ENCODE measurements around the gene TRIM28. TPM values are rescaled to one million over a fixed set of nuclear protein-coding genes. Genes with fewer than 3 reads are reported as not detected.
A peak's percentile ranks its signal among the peaks of the same experiment; 100 is the strongest.
"Not testable (repeated sequence)": the region's sequence is repeated elsewhere in the genome, so short reads cannot be mapped to it uniquely, and the experiment has no call there.

Gene TRIM28
- total RNA-seq, 1 donor from 2014 or later = 286 TPM

GRCh38 chr19:58577581-58577980 lies 33.7 kb downstream of the TRIM28 start:
- DNase-seq (ENCODE audit: low spot score) = not testable (repeated sequence)

GRCh38 chr19:58578012-58578925 lies 34.4 kb downstream of the TRIM28 start:
- peak; percentile 9 for DNase-seq (ENCODE audit: low spot score)

- no peak for DNase-seq (ENCODE audit: low spot score)
These were observed 35.7 kb downstream of the TRIM28 start for GRCh38 chr19:58579473-58580142.

- DNase-seq (ENCODE audit: low spot score) = peak; percentile 89
These were observed 37.6 kb downstream of the TRIM28 start for GRCh38 chr19:58581227-58582141.

- DNase-seq (ENCODE audit: low spot score) = peak; percentile 7
These were observed 39.1 kb downstream of the TRIM28 start for GRCh38 chr19:58582985-58583384.

GRCh38 chr19:58584498-58585441 lies 40.9 kb downstream of the TRIM28 start:
- DNase-seq (ENCODE audit: low spot score) = no peak

GRCh38 chr19:58585442-58586132 lies 41.7 kb downstream of the TRIM28 start:
- no peak for DNase-seq (ENCODE audit: low spot score)

- peak; percentile 6 for DNase-seq (ENCODE audit: low spot score)
These were observed 42.4 kb downstream of the TRIM28 start for GRCh38 chr19:58586133-58586765.

Other genes with a start within 250 kb of the TRIM28 start
- gene ERVK3-1, start 238.7 kb upstream of the TRIM28 start, total RNA-seq = 32.2 TPM
- gene ZSCAN22, start 217.1 kb upstream of the TRIM28 start, total RNA-seq = 4.7 TPM
- 8.1 TPM for gene A1BG, start 190.6 kb upstream of the TRIM28 start, total RNA-seq
- 3.5 TPM for gene ZNF497, start 181.3 kb upstream of the TRIM28 start, total RNA-seq
- 2.9 TPM for gene ZNF837, start 163.0 kb upstream of the TRIM28 start, total RNA-seq
- gene RPS5, start 156.8 kb upstream of the TRIM28 start, total RNA-seq = 614 TPM
- gene RNF225, start 148.4 kb upstream of the TRIM28 start, total RNA-seq = not detected
- 13.9 TPM for gene ZNF584, start 135.4 kb upstream of the TRIM28 start, total RNA-seq
- gene ZNF132, start 103.9 kb upstream of the TRIM28 start, total RNA-seq = 12.1 TPM
- 7.8 TPM for gene ZNF324B, start 92.4 kb upstream of the TRIM28 start, total RNA-seq
- gene ZNF324, start 77.0 kb upstream of the TRIM28 start, total RNA-seq = 16.4 TPM
- 19.4 TPM for gene ZNF446, start 67.7 kb upstream of the TRIM28 start, total RNA-seq
- gene SLC27A5, start 32.1 kb upstream of the TRIM28 start, total RNA-seq = 7.9 TPM
- gene ZBTB45, start 24.3 kb upstream of the TRIM28 start, total RNA-seq = 22.8 TPM
- gene CHMP2A, start 11.0 kb downstream of the TRIM28 start, total RNA-seq = 154 TPM
- 64.0 TPM for gene UBE2M, start 14.5 kb downstream of the TRIM28 start, total RNA-seq
- 67.6 TPM for gene MZF1, start 29.3 kb downstream of the TRIM28 start, total RNA-seq

Data from mucosa of gallbladder (tissue), 1 donor.